Measurements from ENCODE around the gene C16orf46.

GRCh38 chr16:81107511-81107910, 30.5 kb upstream of the C16orf46 start:
- TF ChIP-seq CTCF (IDR thresholded peaks at IDR 0.05): no peak
- TF ChIP-seq POLR2A (IDR thresholded peaks at IDR 0.05): no peak

All from Peyer's patch (tissue), 4 donors.